ENCODE measurements around the gene MSI2.
"Not testable (repeated sequence)": the region's sequence is repeated elsewhere in the genome, so short reads cannot be mapped to it uniquely, and the experiment has no call there.

- not testable (repeated sequence) for TF ChIP-seq EZH2 (IDR thresholded peaks at IDR 0.05; ENCODE audit: insufficient read depth, low read length)
- TF ChIP-seq, protein P1, sequence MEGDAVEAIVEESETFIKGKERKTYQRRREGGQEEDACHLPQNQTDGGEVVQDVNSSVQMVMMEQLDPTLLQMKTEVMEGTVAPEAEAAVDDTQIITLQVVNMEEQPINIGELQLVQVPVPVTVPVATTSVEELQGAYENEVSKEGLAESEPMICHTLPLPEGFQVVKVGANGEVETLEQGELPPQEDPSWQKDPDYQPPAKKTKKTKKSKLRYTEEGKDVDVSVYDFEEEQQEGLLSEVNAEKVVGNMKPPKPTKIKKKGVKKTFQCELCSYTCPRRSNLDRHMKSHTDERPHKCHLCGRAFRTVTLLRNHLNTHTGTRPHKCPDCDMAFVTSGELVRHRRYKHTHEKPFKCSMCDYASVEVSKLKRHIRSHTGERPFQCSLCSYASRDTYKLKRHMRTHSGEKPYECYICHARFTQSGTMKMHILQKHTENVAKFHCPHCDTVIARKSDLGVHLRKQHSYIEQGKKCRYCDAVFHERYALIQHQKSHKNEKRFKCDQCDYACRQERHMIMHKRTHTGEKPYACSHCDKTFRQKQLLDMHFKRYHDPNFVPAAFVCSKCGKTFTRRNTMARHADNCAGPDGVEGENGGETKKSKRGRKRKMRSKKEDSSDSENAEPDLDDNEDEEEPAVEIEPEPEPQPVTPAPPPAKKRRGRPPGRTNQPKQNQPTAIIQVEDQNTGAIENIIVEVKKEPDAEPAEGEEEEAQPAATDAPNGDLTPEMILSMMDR (IDR thresholded peaks at IDR 0.05; ENCODE audit: insufficient read depth, low read depth, low read length), result not testable (repeated sequence)
These were observed 33.9 kb upstream of the MSI2 start for GRCh38 chr17:57222422-57222821.
